ENCODE measurements around the gene CASP4.

DNA sequence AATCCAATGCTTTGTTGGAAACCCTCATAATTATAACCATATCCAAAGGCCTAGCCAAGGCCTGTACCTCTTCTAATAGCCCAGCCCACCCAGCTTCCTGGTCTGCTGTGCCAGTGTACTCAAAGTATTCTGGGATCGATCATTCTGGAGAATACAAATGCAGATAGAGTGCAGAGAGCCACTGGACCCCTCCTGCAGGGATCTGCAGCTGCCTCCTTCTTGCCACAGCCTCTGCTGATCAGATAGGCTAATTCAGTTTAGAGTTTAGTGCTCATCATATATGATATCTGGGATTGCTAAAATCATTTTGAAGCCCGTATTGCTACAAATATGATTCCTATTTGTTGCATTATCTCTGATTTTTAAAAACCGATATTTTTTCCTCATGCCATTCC is 37.1 kb upstream of the CASP4 start:
- no peak for TF ChIP-seq CTCF (conservative IDR thresholded peaks at IDR 0.05; ENCODE audit: low read depth, low read length)
- TF ChIP-seq EZH2 (IDR thresholded peaks at IDR 0.05; ENCODE audit: borderline replicate concordance, low read depth, low read length, poor library complexity, severe bottlenecking) = no peak
